Body of pancreas (tissue), 4 donors: ENCODE data around the gene SORCS1. TPM values are rescaled to one million over a fixed set of nuclear protein-coding genes. Genes with fewer than 3 reads are reported as not detected.

Experiments
- ATAC-seq: fragments of 150-250 bp; one replicate; pipeline ENCODE4 v1.9.1; 2016
- DNase-seq, 4 donors: peaks; one replicate each; pipeline ENCODE4 v3.0.0-alpha.2; 2019
- H3K27ac ChIP-seq, 4 donors: fragments of 200-600 bp; sonication (generic); 1 replicate in 3 of 4; 2 replicates in 1 of 4; pipeline versions ENCODE4 v1.5.1 to v1.6.1; 2016 to 2019; ENCODE audit warnings: mild to moderate bottlenecking in 1 of 4, mixed read lengths in 1 of 4, moderate library complexity in 1 of 4
- H3K27me3 ChIP-seq, 2 donors: fragments of 200-600 bp; sonication (generic); one replicate each; pipeline ENCODE4 v1.6.0; 2016; ENCODE audit warnings: mild to moderate bottlenecking in 1 of 2
- H3K36me3 ChIP-seq, 2 donors: fragments of 200-600 bp; sonication (generic); replicated peaks in 1 of 2; 2 replicates each; pipeline ENCODE4 v1.5.1; 2016; ENCODE audit warnings: low read depth in 2 of 2; ENCODE audit not compliant: insufficient read depth in 1 of 2
- H3K4me1 ChIP-seq: fragments of 200-600 bp; sonication (generic); one replicate; pipeline ENCODE4 v1.6.0; 2016
- H3K4me3 ChIP-seq, 2 donors: fragments of 200-600 bp; sonication (generic); 1 replicate in 1 of 2; 2 replicates in 1 of 2; pipeline ENCODE4 v1.5.1; 2016 to 2019
- H3K9me3 ChIP-seq, 3 donors: fragments of 200-600 bp; sonication (generic); 1 replicate in 2 of 3; 2 replicates in 1 of 3; pipeline ENCODE4 v1.5.1; 2016
- POLR2A ChIP-seq, 3 donors: fragments of 450-650 bp; IDR thresholded peaks; one replicate each; pipeline ENCODE4 v1.6.1; 2016; ENCODE audit warnings: antibody characterized with exemption in 3 of 3, mild to moderate bottlenecking in 2 of 3
- WGBS, 2 donors: methylation state at CpG; one replicate each; pipeline ENCODE4 v1.1.5; 2017; 5-methylcytosine and 5-hydroxymethylcytosine counted together
- intact Hi-C: fragments of 100-400 bp; cut with DNase I; formaldehyde crosslinking; loops from one replicate; pipeline ENCODE4 v1.15.1; 2023
- total RNA-seq, 2 donors: library from RNA; depleted of rRNA; stranded (reverse); fragments of >200 nt; gene quantifications; one replicate each; pipeline ENCODE4 v1.1.0, GENCODE V29; 2016
- TF ChIP-seq, protein P1 (sequence below), 7 experiments: fragments of 450-650 bp in 4 of 7; fragments of 200-600 bp in 3 of 7; sonication (generic) in 3 of 7; IDR thresholded peaks; one replicate each; pipeline ENCODE4 v1.5.1; 2016 to 2019; ENCODE audit warnings: antibody characterized with exemption in 7 of 7

Gene SORCS1
- total RNA-seq, 2 donors from 2014 or later: 1.3 to 6.0 TPM

DNA sequence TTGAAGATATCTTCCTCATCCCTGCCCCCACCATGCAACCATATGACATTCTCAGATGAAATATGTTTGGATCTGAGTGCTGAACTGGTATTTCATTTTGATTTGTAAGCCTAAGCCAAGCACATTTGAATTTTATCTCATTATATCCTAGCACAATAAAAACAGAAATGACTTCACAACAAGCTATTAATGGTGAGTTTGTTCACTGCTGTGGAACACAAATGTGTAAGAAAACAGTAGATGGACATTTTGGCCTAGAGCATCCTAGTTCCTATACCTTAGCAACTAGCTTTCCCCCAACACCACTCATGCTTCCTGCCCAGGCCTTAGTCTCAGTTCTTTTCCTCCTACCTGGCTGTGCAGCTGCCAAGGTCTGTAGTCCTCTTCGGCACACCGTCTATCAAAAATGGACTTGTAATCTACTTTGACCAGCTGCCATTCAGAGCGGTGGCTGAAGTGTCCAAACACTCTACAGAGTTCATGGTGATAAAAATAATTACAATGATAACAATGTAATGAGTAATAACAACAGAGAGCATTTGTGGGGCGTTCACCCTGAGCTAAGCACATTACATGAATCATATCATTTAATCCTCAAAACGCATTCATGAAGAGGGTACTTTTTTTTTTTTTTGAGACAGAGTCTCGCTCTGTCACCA, 491.9 kb downstream of the SORCS1 start:
- TF ChIP-seq, protein P1, sequence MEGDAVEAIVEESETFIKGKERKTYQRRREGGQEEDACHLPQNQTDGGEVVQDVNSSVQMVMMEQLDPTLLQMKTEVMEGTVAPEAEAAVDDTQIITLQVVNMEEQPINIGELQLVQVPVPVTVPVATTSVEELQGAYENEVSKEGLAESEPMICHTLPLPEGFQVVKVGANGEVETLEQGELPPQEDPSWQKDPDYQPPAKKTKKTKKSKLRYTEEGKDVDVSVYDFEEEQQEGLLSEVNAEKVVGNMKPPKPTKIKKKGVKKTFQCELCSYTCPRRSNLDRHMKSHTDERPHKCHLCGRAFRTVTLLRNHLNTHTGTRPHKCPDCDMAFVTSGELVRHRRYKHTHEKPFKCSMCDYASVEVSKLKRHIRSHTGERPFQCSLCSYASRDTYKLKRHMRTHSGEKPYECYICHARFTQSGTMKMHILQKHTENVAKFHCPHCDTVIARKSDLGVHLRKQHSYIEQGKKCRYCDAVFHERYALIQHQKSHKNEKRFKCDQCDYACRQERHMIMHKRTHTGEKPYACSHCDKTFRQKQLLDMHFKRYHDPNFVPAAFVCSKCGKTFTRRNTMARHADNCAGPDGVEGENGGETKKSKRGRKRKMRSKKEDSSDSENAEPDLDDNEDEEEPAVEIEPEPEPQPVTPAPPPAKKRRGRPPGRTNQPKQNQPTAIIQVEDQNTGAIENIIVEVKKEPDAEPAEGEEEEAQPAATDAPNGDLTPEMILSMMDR (IDR thresholded peaks at IDR 0.05): no peak
- no peak for TF ChIP-seq POLR2A (IDR thresholded peaks at IDR 0.05)
- no peaks in the 10 kb centered on the region for H3K27me3 ChIP-seq
- intact Hi-C loops: no loop called here
- no peaks in the 10 kb centered on the region for H3K4me1 ChIP-seq
- no peaks in the 10 kb centered on the region for H3K9me3 ChIP-seq
- no peak overlapping the region for H3K4me3 ChIP-seq
- DNase-seq (no peak), ATAC-seq (no peak)
- WGBS, 2 donors: 64 to 69% methylated on average over 6 of the region's 6 CpGs
- no peaks in the 10 kb centered on the region for H3K36me3 ChIP-seq
- no peak overlapping the region for H3K27ac ChIP-seq

DNA sequence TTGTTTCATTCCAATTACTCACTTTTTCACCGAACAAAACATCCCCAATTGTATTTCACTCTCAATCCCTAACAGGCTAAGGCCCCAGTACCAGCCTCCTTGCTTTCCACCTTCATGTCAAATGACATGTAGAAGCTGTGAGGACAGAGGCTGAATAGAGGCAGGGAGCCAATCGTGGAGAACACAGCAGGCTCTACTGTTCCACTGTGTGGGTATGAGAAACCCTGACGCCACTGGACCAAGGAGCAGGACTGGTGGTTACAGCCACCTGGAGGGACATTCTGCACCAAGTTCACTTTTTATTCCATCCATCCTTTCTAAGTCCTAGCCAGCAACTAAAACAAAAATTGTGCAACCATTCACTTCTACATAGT, 502.8 kb downstream of the SORCS1 start:
- no peaks in the 10 kb centered on the region for H3K4me1 ChIP-seq
- no peak overlapping the region for H3K27ac ChIP-seq
- intact Hi-C loops: no loop called here
- H3K9me3 ChIP-seq: no peaks in the 10 kb centered on the region
- 45 to 46% methylated on average over 3 of the region's 3 CpGs for WGBS, 2 donors
- no peak for DNase-seq
- H3K4me3 ChIP-seq: no peak overlapping the region
- ATAC-seq: no peak
- TF ChIP-seq, protein P1 (IDR thresholded peaks at IDR 0.05): no peak
- TF ChIP-seq POLR2A (IDR thresholded peaks at IDR 0.05): no peak
- no peaks in the 10 kb centered on the region for H3K27me3 ChIP-seq
- no peaks in the 10 kb centered on the region for H3K36me3 ChIP-seq

DNA sequence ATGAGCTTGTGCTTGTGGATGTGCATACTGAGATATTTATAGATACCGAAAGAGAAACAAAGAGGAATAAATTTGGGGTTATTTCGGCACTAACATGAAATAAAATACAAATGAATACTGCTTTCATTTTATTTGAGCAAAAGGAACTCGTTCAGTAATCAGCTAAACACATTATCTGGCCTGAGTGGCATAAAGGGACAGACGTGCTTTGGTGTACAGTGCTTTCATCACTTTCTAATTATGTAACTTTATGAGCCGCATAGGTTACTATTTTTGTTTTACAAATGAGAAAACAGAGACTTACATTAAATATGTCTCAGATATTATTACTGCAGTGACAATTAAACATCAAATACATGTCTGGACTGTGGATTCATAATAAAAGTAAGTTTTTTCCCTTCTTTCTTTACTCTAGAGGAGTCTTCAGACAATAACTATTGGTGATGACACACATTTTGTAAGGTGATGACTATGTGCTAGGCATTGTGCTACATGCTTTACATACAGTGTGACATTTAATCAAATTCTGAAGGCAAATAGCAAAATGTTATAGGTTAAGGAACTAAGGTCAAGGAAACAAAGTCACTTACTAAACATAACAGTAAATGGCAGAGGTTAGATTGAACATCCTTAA, 503.3 kb downstream of the SORCS1 start:
- no peaks in the 10 kb centered on the region for H3K9me3 ChIP-seq
- DNase-seq: no peak
- H3K36me3 ChIP-seq: no peaks in the 10 kb centered on the region
- no peaks in the 10 kb centered on the region for H3K27me3 ChIP-seq
- TF ChIP-seq, protein P1 (IDR thresholded peaks at IDR 0.05): no peak
- TF ChIP-seq POLR2A (IDR thresholded peaks at IDR 0.05): no peak
- intact Hi-C loops: no loop called here
- H3K27ac ChIP-seq: no peak overlapping the region
- 53 to 59% methylated on average over 5 of the region's 5 CpGs for WGBS, 2 donors
- H3K4me3 ChIP-seq: no peak overlapping the region
- no peak for ATAC-seq
- no peaks in the 10 kb centered on the region for H3K4me1 ChIP-seq

DNA sequence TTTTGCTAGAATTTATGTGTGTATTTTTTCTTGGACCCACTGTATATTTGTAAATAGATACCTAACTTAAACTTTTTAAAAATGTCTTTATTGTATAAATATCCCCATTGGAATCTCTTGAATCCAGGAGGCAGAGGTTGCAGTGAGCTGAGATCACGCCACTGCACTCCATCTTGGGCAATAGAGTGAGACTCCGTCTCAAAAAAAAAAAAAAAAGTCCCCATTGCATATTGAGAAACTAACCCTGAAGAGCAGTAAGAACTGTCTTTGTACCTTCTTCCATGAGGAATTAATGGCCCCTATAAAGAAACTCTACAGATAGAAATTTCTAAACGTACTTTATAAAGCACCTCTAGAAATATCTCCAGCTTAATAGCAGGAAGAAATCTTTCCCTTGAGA, 504.0 kb downstream of the SORCS1 start:
- Histone ChIP-seq H3K9me3 (no peaks in the 10 kb centered on the region), H3K27me3 (no peaks in the 10 kb centered on the region), H3K4me3 (no peak overlapping the region), H3K27ac (no peak overlapping the region), H3K4me1 (no peaks in the 10 kb centered on the region), H3K36me3 (no peaks in the 10 kb centered on the region)
- no peak for ATAC-seq
- no peak for DNase-seq
- 70% methylated on average over 3 of the region's 3 CpGs for WGBS, 2 donors
- TF ChIP-seq, protein P1 (IDR thresholded peaks at IDR 0.05): no peak
- TF ChIP-seq POLR2A (IDR thresholded peaks at IDR 0.05): no peak
- intact Hi-C loops: no loop called here

DNA sequence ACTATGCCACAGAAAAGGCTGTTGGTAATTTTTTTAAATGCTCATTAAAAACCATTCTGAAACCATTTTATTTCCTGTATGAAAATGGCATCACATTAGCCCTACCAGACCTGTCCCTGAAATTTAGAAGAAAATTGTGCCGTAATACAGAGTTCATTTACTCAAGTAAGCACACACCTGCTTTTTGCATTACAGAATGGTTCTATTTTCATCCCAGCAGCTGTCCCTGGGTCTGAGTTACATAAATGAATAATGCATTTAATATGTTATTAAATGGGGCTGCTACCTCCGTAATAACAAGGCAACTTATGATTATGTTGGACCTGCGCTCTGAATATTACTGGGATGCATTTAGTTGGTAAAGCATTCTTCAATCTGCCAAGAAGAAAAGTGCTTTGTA, 508.9 kb downstream of the SORCS1 start:
- 76 to 83% methylated on average over 3 of the region's 3 CpGs for WGBS, 2 donors
- no peak for ATAC-seq
- H3K9me3 ChIP-seq: no peaks in the 10 kb centered on the region
- DNase-seq: no peak
- no peaks in the 10 kb centered on the region for H3K4me1 ChIP-seq
- no peak overlapping the region for H3K4me3 ChIP-seq
- H3K27ac ChIP-seq: no peak overlapping the region
- H3K36me3 ChIP-seq: no peaks in the 10 kb centered on the region
- TF ChIP-seq POLR2A (IDR thresholded peaks at IDR 0.05): no peak
- TF ChIP-seq, protein P1 (IDR thresholded peaks at IDR 0.05): no peak
- intact Hi-C loops: no loop called here
- H3K27me3 ChIP-seq: no peaks in the 10 kb centered on the region
